HG03521 (cell line): ENCODE results near the gene FBXL7.

Experiments
- ATAC-seq: cut with Tn5 transposase; IDR thresholded peaks from one replicate; pipeline ENCODE4 v1.9.1; 2021; ENCODE audit warnings: mild to moderate bottlenecking, moderate library complexity; ENCODE audit not compliant: unreplicated experiment

Gene FBXL7

DNA sequence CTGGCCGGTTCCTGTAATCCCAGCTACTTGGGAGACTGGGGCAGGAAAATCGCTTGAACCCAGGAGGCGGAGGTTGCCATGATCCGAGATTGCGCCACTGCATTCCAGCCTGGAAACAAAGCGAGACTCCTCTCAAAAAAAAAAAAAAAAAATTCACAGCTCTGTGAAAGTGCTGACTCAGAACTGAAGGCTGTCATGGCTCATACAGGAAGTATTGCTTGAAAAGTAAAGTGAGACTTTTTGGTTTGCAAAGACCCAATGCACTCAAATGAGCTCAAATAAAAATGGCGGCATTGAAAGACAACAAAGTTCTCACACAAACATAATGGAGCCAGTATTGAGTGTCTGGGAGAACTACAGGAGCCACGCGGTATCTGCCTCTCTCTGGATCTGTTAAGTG lies 202.1 kb downstream of the FBXL7 start:
- ATAC-seq, result no peak

DNA sequence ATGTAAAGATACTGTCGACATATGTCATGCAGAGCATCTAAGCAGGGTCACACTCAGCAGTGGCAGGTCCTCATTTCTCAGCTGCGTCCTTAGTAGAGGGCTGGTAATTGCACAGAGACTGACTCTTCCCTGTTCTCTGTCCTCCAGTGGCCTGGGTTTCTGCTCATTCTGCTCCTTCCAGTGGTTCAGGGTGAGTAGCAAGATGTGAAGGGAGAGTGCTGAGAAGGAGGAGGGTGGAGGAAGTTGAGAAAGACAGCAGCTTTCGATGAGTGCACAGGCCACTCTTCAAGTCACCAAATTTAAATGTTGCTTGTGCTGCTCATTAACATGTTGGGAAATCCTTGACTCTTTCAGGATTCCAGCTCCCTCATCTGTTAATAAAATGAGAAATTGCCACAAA lies 203.9 kb downstream of the FBXL7 start:
- no peak for ATAC-seq

DNA sequence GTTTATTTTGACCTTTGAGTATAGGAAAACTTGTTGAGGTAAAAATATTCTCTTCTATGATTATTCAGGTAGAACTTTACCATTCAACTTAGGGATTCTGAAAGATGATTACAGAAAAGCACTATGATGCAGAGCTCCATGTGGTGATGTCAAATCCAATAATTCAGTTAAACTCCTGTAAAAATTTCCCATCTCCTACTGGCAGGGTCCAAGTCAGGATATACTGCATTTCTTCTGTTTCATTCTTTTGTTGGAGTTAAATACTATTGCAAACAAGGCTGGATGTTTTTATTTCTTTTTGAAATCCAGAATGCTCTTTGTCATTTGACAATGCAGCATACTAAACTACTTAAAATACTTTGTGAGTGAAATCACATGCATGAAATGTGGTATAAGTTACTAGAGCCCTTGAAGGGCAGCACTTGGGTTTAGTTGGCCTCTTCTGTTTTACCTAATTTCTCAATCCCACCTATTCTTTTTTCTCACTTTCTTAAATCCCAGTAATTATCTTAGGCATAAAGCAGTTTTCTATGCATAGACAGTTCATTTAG lies 204.5 kb downstream of the FBXL7 start:
- ATAC-seq, result no peak

DNA sequence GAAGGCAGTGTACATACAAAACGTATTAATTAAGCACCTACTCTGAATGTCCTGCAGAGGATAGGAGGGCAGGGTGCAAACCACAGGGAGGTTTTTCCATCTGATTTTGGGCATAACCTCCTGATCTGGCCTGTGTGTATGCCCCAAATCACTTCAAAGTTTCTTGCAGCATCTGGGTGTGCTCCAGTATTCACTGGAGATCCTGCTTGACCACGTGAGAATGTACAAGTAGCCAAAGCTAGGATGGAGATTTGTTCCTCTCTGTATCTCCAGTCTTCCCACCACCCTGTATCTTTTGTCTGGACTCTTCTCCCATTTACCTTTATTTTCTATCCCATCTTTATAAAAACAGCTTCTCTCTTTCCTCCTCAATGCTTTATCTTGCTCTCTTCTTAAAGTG lies 207.7 kb downstream of the FBXL7 start:
- no peak for ATAC-seq

DNA sequence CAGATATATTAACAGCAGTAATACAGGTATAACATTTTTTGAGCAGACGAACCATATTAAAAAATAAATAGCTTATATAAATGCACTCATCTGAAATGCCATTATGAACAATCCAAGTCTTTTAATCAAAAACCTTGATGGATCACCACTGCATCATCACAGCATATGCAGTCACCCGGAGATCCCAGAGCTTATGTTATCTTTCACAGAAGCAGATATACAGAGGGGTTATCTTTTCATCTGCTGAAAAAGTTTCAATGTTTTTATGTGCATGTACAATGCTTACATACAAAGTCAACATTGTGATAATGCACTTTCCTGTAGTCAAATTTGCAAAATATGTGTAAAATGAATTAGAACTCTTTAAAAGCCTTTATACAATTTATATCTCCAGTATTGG lies 211.9 kb downstream of the FBXL7 start:
- ATAC-seq, result no peak

DNA sequence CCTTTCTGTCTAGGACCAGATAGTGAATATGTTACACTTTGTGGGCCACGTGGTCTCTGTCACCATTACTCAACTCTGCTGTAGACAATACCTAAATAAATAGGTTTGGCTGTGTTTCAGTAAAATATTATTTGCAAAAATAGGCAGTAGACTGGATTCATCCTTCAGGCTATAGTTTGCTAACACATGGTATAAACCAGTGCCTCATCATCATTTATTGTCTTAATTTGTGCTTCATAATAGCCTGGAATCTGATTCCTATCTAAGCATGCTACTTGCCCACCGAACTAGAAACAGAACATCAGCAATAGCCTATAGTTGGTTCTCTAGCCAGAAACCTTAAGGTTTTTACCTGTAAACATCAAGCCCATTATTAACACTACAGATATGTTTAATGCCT lies 215.6 kb downstream of the FBXL7 start:
- ATAC-seq, result no peak

DNA sequence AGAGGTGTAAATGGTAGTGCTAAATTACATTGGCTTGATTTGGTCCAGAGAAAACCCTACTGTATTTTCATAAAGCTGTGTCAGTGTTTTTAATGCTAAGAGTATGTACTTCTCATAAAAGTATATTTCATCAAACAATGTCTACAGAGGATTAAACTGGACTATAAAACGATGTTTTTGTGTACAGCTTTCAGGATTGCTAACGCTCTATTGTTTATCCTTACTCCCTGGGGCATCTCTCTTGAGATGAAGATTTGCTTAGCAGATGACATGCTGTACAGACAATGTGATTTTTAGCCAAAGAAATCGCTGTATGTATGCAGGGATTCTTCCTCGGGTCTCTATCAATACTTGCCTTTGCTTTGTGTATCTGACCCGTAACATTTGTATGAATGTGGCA lies 216.0 kb downstream of the FBXL7 start:
- ATAC-seq, result no peak

DNA sequence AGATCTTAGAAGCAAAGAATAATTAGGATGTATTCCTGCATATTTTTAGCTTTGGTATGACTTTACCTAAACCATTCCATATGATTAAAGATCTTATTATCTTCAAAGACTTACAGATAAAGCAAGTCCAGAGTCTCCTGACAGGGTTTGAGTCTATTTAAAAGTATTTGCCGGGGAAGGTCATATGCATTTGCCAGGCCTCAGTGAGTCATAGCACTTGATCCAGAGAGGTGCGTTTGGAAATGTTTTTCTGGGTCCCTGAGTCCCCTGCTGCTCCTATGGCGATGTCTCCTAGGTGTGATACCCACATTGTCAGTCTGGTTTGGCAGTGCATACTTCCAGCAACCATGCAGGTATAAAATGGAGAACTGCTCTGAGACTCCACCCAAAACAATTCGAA lies 217.0 kb downstream of the FBXL7 start:
- ATAC-seq, result no peak

DNA sequence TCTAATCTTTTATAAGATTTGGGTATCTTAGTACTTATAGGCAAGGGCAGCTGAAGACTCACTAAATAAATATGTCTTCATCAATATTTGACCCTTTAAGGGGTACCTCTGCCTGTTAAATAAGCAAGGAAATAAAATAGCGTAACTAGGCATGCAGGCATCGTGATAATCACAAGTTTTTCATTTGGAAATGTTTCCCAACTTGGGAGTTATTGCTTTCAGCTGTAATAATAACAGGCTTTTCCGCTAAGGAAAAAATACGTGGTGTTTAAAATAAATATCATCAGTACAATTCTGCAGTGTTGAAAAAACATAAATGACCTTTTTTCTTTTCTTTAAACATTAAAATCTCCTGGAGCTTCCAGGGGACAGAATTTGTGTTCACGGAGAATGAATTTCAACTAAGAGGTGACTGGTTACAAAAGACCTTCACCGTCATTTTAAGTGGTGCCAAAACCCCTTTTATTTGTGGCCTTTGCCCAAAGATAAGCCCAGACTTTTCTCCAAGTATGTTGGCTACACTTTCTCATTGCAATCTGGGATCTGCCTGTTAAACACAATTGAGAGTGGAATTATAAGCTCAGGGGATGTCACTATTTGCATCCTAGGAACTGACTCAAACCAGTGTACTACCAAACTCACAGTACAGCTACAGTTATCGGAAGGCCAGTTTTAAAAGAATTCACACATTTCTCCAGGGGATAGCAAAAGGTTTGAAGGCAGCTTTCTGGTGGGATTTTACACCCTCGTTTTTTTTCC lies 218.6 kb downstream of the FBXL7 start:
- ATAC-seq, result no peak

DNA sequence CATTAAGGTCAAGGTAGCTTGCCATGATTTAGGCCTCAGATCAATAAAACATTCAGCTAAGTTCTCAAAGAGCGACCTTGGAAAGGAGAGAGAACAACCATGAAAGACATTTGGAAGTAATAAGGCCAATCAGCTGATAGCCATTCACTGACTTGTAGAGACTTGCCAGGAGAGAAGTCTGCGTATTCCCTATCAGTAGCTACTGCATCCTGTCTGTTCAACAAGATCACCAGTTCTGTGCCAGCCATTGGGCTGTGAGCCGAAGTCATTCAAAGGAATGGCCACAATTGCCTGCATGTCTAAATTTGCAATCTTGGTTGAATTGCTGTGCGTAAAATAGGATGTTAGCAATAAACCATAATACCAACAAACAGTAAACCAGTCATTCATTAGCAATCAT lies 219.8 kb downstream of the FBXL7 start:
- ATAC-seq, result no peak

DNA sequence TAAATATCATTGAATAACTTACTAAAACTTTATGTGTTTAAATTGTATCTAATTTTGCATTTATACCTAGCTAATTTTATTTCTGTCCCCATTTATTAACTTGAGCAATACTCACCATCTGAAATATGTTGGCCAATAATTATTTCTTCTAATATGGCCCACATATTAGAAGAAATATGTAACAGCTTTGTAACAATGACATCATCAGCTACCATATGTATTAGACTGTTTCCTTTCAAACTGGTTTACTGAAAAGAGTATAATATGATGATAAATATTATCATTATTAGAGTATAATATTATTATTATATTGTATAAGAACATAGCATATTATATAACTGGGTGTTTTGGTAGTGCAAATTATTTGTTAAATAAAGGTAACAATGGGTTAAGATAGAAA lies 220.5 kb downstream of the FBXL7 start:
- ATAC-seq, result no peak

DNA sequence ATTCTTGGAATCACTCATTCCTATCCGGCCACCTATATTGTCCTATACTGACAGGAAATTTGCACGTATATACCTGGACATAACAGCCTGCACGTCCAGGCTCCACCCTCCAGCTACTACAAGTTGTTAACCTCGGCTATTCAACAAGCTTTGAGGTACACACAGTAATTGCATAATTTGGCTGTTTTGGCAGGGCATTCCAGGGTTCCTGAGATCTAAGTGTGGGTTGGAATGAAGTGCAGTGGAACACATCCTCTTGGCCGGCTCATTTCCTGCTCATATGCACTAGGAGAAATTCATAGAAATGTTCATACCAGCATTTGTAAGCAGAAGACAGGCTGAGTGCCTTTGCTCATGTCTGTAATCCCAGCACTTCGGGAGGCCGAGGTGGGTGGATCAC lies 222.3 kb downstream of the FBXL7 start:
- no peak for ATAC-seq

DNA sequence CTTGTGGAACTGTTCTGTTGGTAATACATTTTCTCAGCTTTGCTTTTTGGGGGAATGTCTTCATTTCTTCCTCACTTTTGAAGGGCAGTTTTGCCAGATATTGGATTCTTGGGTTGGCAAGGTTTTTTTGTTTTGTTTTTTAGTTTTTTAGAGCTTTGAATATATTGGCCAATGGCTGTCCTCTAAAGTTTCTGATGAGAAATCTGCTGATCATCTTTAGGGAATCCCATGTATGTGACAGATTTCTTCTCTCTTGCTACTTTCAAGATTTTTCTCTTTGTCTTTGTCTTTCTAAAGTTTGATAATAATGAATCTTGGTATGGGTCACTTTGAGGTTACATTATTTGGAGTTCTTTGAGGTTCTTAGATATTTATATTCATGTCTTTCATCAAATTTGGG lies 227.4 kb downstream of the FBXL7 start:
- ATAC-seq, result no peak

DNA sequence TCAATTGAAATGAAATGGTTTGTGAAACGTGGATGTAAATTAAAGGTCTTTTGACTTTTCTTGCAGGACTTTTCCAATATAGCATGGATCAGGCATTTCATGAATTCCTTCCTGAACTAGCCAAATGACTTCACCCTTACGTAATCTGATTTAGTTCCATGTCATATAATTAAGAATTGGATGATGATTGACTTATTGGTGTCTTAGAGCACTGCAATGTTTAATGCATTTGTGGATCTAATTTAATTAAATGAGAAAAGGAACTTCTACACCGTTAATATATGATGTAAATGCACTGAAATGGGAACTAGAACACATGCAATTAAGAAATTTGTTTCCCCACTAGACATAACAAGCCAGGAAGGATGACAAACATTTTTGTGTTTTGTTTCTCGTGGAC lies 228.8 kb downstream of the FBXL7 start:
- no peak for ATAC-seq

DNA sequence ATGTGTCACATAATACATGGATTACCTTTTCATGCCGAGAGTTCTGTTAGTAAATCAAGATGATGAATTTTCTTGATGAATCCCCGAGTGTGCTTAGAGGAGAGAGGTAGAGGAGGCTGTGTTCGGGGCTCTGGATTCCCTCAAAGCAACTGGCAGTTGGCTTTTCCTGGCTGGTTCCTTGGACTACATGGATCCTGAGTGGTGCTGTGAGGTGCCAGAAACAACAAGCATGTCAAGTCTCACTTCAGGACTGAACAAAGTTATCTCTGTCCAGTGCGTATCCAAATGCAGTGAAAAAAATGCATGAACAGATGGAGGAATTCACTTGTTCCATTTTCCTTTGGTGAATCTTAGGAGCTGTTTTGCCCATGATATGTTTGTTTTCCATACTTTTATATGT lies 231.7 kb downstream of the FBXL7 start:
- ATAC-seq, result no peak

DNA sequence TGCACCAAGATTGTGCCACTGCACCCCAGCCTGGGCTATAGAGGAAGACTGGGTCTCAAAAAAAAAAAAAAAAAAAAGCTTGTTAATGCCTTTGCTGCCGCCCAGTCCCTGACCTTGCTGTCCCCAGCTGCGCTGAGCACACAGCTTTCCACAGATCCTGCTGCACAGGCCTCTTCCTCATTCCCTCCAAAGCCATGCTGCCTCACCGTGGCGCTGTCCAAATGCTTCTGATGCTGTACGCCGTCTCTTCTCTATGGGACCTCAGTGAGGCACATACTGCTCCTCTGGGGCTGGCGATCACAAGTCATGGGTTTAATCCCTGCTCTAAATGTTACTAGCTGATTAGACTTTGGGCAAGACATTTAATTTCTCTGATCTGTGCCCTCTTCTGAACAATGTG lies 234.1 kb downstream of the FBXL7 start:
- ATAC-seq, result no peak

DNA sequence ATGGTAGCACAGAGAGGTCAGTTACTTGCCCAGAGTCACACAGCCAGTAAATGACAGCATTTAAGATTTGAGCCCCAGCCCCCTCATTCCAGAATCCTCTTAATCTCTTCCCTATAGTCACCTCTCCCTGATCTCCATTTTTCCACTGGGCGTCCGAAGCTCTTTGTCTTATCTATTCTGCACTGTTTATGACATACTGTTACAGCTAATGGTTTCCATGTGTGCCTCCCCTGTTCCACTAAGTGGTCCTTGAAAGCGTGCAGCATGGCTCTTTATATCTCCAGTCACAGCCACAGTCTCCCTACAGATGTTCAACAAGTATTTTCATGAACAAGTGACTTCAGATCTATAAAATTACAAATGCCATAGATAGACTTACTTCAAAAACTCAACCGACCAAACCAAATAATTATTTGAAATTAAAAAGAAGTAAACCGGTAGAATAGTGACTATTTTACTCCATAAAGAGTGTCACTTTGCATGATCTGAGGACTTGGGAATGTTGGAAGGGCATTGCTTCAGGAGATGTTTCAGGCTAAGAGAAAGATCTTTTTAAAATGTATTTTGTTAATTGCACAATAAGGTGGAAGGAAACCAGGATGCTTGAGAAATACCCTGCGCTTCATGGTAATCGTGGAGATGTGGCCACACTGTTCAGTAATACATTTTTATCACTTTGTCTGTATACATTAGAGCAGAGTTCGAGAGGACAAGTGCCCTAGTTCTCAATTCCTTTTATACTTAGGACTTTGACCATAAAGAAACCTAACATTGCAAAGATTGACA lies 237.2 kb downstream of the FBXL7 start:
- ATAC-seq, result no peak

DNA sequence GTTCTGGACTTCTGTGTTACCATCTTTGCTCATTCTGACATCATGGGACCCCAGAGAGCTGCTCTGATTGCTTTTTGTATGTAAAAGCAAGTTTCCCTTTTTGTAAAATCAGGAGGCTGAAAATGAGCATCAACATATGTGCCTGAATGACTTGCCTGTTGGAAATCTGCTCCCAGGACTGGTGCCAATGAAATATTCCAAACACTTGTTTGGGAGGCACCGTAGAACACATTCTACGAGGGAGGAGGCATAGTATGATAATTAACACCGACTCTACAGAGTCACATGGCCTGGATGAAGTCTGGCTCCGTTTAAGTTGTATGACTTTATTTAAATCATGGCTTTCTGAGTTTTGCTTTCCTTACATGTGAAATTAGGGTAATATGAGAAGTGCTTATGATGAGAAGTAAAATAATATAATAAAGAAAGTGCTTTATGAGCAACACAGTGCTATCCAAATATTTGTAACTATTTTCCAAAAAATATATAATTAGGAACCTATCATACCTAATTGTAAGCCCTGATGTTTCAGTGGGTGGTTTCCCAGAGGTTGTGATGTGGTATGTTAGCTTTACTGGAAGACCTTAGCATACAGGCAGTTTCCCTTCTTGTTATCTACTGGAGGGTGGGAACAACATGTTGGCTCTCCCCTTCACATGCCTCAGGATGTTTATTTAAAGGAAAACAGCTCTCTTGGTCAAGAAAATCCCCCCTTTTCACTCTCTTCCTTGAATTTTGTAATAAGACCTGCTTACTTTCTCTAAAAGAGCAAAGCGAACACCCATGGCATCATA lies 238.1 kb downstream of the FBXL7 start:
- no peak for ATAC-seq

DNA sequence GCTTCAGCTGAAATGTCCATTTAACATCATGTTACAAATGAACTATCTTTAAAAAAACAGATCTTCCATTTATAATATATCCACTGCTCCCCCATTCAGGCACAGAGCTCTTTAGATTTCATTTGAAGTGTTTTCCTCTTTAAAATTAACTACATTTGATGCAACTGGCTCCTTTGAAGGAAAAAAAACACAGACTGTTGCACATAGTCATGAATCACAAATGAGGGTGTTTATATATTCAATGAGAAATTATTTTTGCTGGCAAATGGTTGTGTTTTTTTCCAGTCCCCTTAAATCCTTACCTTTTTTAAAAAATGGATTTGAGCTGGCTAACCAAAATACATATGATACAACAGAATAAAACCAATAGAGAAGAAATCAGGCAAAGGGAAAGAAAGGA lies 240.4 kb downstream of the FBXL7 start:
- ATAC-seq, result no peak

DNA sequence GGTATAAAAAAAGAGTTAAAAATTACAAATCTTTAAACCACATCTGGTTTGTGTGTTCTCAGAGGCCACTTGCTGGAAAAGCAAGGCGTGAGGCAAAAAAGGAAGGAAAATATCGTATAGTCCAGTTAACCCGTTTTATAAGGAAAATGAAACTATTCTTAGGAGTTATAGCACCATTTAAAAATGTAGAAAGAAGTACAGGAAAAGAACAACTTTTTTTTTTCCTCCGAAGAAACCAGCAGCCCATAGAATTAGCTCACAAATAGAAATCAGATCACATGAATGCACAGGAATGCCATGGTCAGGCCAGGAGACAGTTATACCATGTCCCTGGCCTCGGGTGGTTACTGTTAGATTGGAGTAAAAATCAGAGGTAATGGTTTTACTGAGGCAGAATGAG lies 241.6 kb downstream of the FBXL7 start:
- no peak for ATAC-seq

DNA sequence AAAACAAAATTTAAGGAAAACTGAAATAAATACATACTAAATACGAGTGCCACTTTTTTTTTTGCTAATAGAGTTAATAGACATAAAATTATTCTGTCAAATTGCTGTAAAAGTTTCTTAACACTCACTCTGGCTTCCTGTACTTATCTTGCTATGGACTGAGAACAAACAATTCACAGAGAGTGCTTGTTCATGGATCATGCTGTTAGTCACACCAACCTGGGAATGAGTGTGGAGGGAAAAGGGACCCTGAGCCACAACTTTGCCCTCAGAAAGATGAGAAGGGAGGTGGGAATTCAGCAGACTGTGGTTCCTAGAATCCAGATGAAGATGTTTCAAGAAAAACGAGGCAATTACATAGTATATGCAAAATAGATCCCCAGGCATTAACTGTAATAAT lies 246.9 kb downstream of the FBXL7 start:
- no peak for ATAC-seq

DNA sequence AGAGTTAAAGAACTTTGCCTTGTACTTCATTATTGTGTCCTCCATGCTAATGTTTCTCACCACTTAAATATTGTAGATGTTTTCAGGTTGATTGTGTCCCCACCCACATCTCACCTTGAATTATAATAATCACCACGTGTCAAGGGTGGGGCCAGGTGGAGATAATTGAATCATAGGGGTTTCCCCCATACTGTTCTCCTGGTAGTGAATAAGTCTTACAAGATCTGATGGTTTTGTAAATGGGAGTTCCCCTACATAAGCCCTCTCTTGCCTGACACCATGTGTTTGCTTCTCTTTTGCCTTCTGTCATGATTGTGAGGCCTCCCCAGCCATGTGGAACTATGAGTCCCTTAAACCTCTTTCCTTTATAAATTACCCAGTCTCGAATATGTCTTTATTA lies 248.3 kb downstream of the FBXL7 start:
- ATAC-seq, result no peak
